ENCODE measurements around the gene C9orf40.

The C9orf40 gene

GRCh38 chr9:74940600-74940999 lies 12.1 kb downstream of the C9orf40 start:
- DNase-seq (ENCODE audit: low read depth, low spot score) = no peak

GRCh38 chr9:74935008-74935407 lies 17.7 kb downstream of the C9orf40 start:
- no peak for DNase-seq (ENCODE audit: low read depth, low spot score)

- no peak for DNase-seq (ENCODE audit: low read depth, low spot score)
These were observed 31.0 kb downstream of the C9orf40 start for GRCh38 chr9:74921737-74922136.

DNA sequence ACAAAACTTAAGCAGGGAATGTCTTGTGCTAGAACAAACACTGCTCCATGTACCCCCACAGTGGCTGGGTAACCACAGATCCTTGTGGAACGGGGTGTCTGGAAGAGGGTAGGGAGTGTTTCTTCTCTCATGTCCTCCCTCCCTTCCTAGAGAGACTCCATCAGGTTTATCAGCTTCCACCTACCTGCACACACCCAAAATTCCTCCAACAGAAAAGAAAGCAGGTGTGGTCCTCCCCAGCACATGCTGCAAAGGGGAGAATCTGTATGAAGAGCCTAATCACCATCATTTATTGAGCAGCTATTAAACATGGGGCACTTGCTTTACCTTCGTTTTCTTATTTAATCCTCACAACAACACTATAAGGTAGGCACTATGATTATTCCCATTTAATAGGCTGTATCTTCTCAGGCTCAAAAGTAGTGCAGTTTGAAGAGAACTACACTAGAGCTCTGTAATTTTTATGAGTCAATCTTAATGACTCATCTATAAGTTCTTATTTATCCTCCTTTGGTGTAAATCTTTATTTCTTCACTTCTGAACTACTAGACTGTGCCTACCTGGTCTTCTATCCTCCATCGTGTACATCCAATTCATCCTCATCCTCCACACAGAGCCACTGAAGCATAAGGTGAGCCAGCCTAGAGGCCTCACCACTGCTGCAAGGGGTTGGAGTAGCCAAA lies 31.6 kb downstream of the C9orf40 start:
- no peak for DNase-seq (ENCODE audit: low read depth, low spot score)

- no peak for DNase-seq (ENCODE audit: low read depth, low spot score)
These were observed 42.7 kb downstream of the C9orf40 start for GRCh38 chr9:74910036-74910435.

GRCh38 chr9:74908665-74909064 lies 44.0 kb downstream of the C9orf40 start:
- no peak for DNase-seq (ENCODE audit: low read depth, low spot score)

DNA sequence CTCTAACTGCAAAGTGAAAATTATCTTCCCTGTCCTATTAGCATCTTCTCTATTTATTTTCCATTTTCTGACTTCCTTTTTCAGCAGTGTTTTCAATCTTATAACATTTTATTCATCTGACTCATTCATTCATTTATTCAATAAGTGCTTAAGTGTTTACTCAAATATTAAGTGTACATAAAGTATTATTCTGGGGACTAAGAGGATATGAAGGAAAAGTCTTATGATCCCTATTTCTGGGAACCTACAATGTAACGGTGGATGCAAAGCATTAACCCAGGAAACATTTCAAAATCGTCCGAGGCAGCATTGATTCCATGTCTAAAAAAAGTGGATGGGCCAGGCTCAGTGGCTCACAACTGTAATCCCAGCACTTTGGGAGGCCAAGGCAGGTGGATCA lies 45.6 kb downstream of the C9orf40 start:
- DNase-seq (ENCODE audit: low read depth, low spot score) = no peak

DNA sequence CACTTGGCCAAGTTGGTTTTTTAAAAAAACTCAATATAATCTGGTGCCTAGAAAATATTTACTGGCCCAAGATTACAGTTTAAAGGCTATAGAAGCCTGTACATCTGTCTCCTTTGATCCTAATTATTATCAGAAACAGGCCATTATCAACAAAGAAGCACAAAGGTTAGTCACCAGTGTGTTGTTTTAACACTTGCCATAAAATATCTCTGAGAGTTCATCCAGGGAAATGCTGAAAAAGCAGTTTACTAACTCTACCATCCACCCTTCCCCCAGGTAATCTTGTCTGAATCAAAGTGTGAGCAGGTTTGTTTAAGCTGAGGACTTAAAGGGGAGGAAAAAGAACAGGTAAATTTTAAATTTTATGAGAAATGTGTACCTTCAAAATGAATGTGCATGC lies 51.7 kb downstream of the C9orf40 start:
- DNase-seq (ENCODE audit: low read depth, low spot score) = no peak
